Stimulated activated naive CD8-positive, alpha-beta T cell treated with anti-CD3 and anti-CD28 coated beads, Interleukin-15, Interleukin-2, amounts not matched to agents 100 U/mL and 50 U/mL, for 24 hours (primary cell): ENCODE data around the gene TMEM135.
"Not testable (repeated sequence)": the region's sequence is repeated elsewhere in the genome, so short reads cannot be mapped to it uniquely, and the experiment has no call there.

ENCODE experiments used
- ATAC-seq: fragments of 150-1000 bp; cut with Tn5 transposase; one replicate; pipeline ENCODE4 v1.10.0; 2021
- DNase-seq: peaks from one replicate; pipeline ENCODE4 v3.0.0; 2021

The TMEM135 gene

GRCh38 chr11:87020764-87021365 is 16.9 kb upstream of the TMEM135 start:
- DNase-seq (no peak), ATAC-seq (no peak)

GRCh38 chr11:87022254-87022653 is 15.5 kb upstream of the TMEM135 start:
- ATAC-seq (no peak), DNase-seq (no peak)

GRCh38 chr11:87022738-87023137 is 15.0 kb upstream of the TMEM135 start:
- DNase-seq = no peak
- no peak for ATAC-seq

- not testable (repeated sequence) for DNase-seq, ATAC-seq
These were observed 11.3 kb upstream of the TMEM135 start for GRCh38 chr11:87026415-87026814.

GRCh38 chr11:87030458-87031054 is 7.2 kb upstream of the TMEM135 start:
- no peak for ATAC-seq
- DNase-seq = no peak

GRCh38 chr11:87031433-87032170 is 6.1 kb upstream of the TMEM135 start:
- DNase-seq (no peak), ATAC-seq (no peak)

- DNase-seq (no peak), ATAC-seq (no peak)
These were observed 4.2 kb upstream of the TMEM135 start for GRCh38 chr11:87033561-87033960.

- DNase-seq (no peak), ATAC-seq (no peak)
These were observed 1.7 kb upstream of the TMEM135 start for GRCh38 chr11:87035976-87036583.

- DNase-seq (no peak), ATAC-seq (no peak)
These were observed 831 bp upstream of the TMEM135 start for GRCh38 chr11:87036756-87037449.

- DNase-seq (no peak), ATAC-seq (no peak)
These were observed 672 bp downstream of the TMEM135 start for GRCh38 chr11:87038235-87038977.

- no peak for DNase-seq
These were observed 1.6 kb downstream of the TMEM135 start for GRCh38 chr11:87039371-87039770.

GRCh38 chr11:87043894-87044293 is 6.2 kb downstream of the TMEM135 start:
- no peak for DNase-seq
- no peak for ATAC-seq

More at GRCh38 chr11:87039371-87039770, 1.6 kb downstream of the TMEM135 start:
- no peak for ATAC-seq

- ATAC-seq = no peak
- no peak for DNase-seq
These were observed 9.1 kb downstream of the TMEM135 start for GRCh38 chr11:87046824-87047223.

- ATAC-seq = no peak
- no peak for DNase-seq
These were observed 18.4 kb downstream of the TMEM135 start for GRCh38 chr11:87056091-87056490.

GRCh38 chr11:87057749-87058148 is 20.0 kb downstream of the TMEM135 start:
- DNase-seq (no peak), ATAC-seq (no peak)

- DNase-seq (no peak), ATAC-seq (no peak)
These were observed 22.1 kb downstream of the TMEM135 start for GRCh38 chr11:87059596-87060390.

GRCh38 chr11:87061766-87062165 is 24.0 kb downstream of the TMEM135 start:
- no peak for ATAC-seq
- DNase-seq = no peak

- ATAC-seq (no peak), DNase-seq (no peak)
These were observed 26.2 kb downstream of the TMEM135 start for GRCh38 chr11:87063982-87064381.

- no peak for ATAC-seq
- DNase-seq = no peak
These were observed 35.1 kb downstream of the TMEM135 start for GRCh38 chr11:87072787-87073186.

GRCh38 chr11:87076260-87076783 is 38.6 kb downstream of the TMEM135 start:
- ATAC-seq (no peak), DNase-seq (no peak)
